K562 (cell line): ENCODE data around the gene BARD1. TPM values are rescaled to one million over a fixed set of nuclear protein-coding genes. Genes with fewer than 3 reads are reported as not detected.

Experiments used
- ATF7 ChIP-seq: fragments of 450-650 bp; IDR thresholded peaks from 2 replicates; pipeline ENCODE4 v1.7.1; 2014; ENCODE audit warnings: mild to moderate bottlenecking, moderate library complexity
- BRF2 ChIP-seq: IDR thresholded peaks from 3 replicates; pipeline ENCODE4 v1.6.1; 2011; ENCODE audit warnings: borderline replicate concordance, mild to moderate bottlenecking; ENCODE audit not compliant: insufficient read length, insufficient read depth
- CCNT2 ChIP-seq: IDR thresholded peaks from 2 replicates; pipeline ENCODE4 v1.6.1; 2011; ENCODE audit warnings: borderline replicate concordance, low read depth, mild to moderate bottlenecking, moderate library complexity, mixed read lengths, low read length; ENCODE audit not compliant: insufficient read length; ENCODE audit errors: extremely low read depth
- CLOCK ChIP-seq: fragments of 250-450 bp; sonication (Bioruptor Pico); IDR thresholded peaks from 2 replicates; pipeline ENCODE4 v1.4.0; 2020; ENCODE audit warnings: mild to moderate bottlenecking, moderate library complexity, borderline replicate concordance
- ELF4 ChIP-seq: fragments of 450-650 bp; formaldehyde crosslinking; IDR thresholded peaks from 2 replicates; pipeline ENCODE4 v1.4.0; 2022; ENCODE audit warnings: missing genetic modification characterization
- HDAC6 ChIP-seq: IDR thresholded peaks from 2 replicates; pipeline ENCODE4 v1.6.1; 2012; ENCODE audit warnings: low read depth, mild to moderate bottlenecking, control low read depth, inconsistent platforms, low read length, moderate library complexity
- JUNB ChIP-seq: fragments of 450-650 bp; formaldehyde crosslinking; conservative IDR thresholded peaks from 2 replicates; pipeline ENCODE4 v1.4.0; 2020; ENCODE audit warnings: mild to moderate bottlenecking
- POLR2B ChIP-seq: fragments of 450-650 bp; IDR thresholded peaks from 2 replicates; pipeline ENCODE4 v1.6.1; 2018; ENCODE audit warnings: low read depth; ENCODE audit not compliant: partially characterized antibody
- SMARCE1 ChIP-seq: fragments of 450-650 bp; IDR thresholded peaks from 2 replicates; pipeline ENCODE4 v1.7.1; 2016; ENCODE audit warnings: mild to moderate bottlenecking
- SP1 ChIP-seq: sonication (generic); formaldehyde crosslinking; IDR thresholded peaks from 2 replicates; pipeline ENCODE4 v1.8.1; 2022; ENCODE audit warnings: mild to moderate bottlenecking, missing genetic modification reagents
- STAT6 ChIP-seq: sonication (generic); formaldehyde crosslinking; IDR thresholded peaks from 2 replicates; pipeline ENCODE4 v1.8.1; 2023; ENCODE audit warnings: mild to moderate bottlenecking, missing genetic modification reagents
- TCF7L2 ChIP-seq: fragments of 150-350 bp; IDR thresholded peaks from 2 replicates; pipeline ENCODE4 v1.6.1; 2016; ENCODE audit warnings: low read depth, mild to moderate bottlenecking, low read length, moderate library complexity
- THAP7 ChIP-seq: fragments of 250-450 bp; sonication (Bioruptor Pico); IDR thresholded peaks from 2 replicates; pipeline ENCODE4 v1.5.0; 2021
- ZBTB7A ChIP-seq: IDR thresholded peaks from 2 replicates; pipeline ENCODE4 v1.6.1; 2011; ENCODE audit warnings: low read depth, mild to moderate bottlenecking, low read length, moderate library complexity, borderline replicate concordance; ENCODE audit not compliant: control insufficient read depth
- ZFP91 ChIP-seq: sonication (generic); formaldehyde crosslinking; IDR thresholded peaks from 2 replicates; pipeline ENCODE4 v1.8.0; 2022; ENCODE audit warnings: mild to moderate bottlenecking, missing genetic modification reagents
- ZNF512 ChIP-seq: IDR thresholded peaks from 2 replicates; pipeline ENCODE4 v1.6.1; 2016; ENCODE audit warnings: missing genetic modification characterization, missing compliant biosample characterization
- polyA plus RNA-seq, 8 experiments: library from polyadenylated mRNA; depleted of rRNA in 4 of 8; stranded (reverse) in 5 of 8; unstranded in 3 of 8; fragments of >200 nt; fragmentation: Nextera tagmentation in 2 of 8; fragmentation: Illumina TruSeq in 1 of 8; extraction: Ambion mirVana in 2 of 8; extraction: Trizol in 1 of 8; gene quantifications; 2 replicates each; pipeline versions ENCODE4 v1.2.1 to v1.2.3, GENCODE V29; 2011 to 2014; ENCODE audit warnings: inconsistent platforms in 1 of 8, missing spikeins in 1 of 8
- total RNA-seq, 7 experiments: library from RNA; depleted of rRNA in 6 of 7; stranded (reverse); fragments of >200 nt in 6 of 7; fragmentation: Illumina TruSeq in 2 of 7; extraction: Trizol in 2 of 7; gene quantifications; 2 replicates each; pipeline versions ENCODE4 v1.2.1 to v1.2.3, GENCODE V29; 2011 to 2021; ENCODE audit warnings: low replicate concordance in 1 of 7

The BARD1 gene
- total and polyA plus RNA-seq, 9 of the 15 experiments (the other 6 are each of a cell fraction or from before 2014, with no cell fraction given) = 6.3 to 18.9 (median 11.3) TPM

- TF ChIP-seq ZFP91 = no peak
- TF ChIP-seq CLOCK (CRISPR knock-in tag) = no peak
- no peak for TF ChIP-seq ATF7
- TF ChIP-seq SMARCE1 = no peak; the same call in 1 of the 2 replicates
- no peak for TF ChIP-seq ZNF512 (tag)
- TF ChIP-seq HDAC6 = no peak
- no peak for TF ChIP-seq STAT6 (CRISPR knock-in tag)
- no peak for TF ChIP-seq JUNB (CRISPR knock-in tag)
- TF ChIP-seq TCF7L2 = no peak
- TF ChIP-seq THAP7 (CRISPR knock-in tag) = no peak
- peak; percentile 38; the same call in 1 of the 2 replicates for TF ChIP-seq SP1 (CRISPR knock-in tag)
- peak; percentile 59 for TF ChIP-seq POLR2B
- TF ChIP-seq ELF4 (CRISPR knock-in tag) = no peak
- TF ChIP-seq BRF2 = no peak
- TF ChIP-seq CCNT2 = peak; percentile 19
- TF ChIP-seq ZBTB7A = peak; percentile 65; the same call in 1 of the 2 replicates
These were observed 475 bp upstream of the BARD1 start (continued) for GRCh38 chr2:214809751-214810564.
